Esophagus squamous epithelium (tissue), 5 donors: ENCODE data around the gene NUDT19. TPM values are rescaled to one million over a fixed set of nuclear protein-coding genes. Genes with fewer than 3 reads are reported as not detected.

Experiments
- DNase-seq: peaks from one replicate; lab custom pipeline; 2025; lab: John Stamatoyannopoulos, UW
- H3K27ac ChIP-seq, 4 donors: fragments of 200-600 bp; sonication (generic); one replicate each; pipeline ENCODE4 v1.5.1; 2016 to 2019; ENCODE audit warnings: mild to moderate bottlenecking in 1 of 4
- H3K27me3 ChIP-seq, 4 donors: fragments of 200-600 bp; sonication (generic); 1 replicate in 3 of 4; 2 replicates in 1 of 4; pipeline versions ENCODE4 v1.5.1 to v1.6.0; 2017 to 2021; ENCODE audit warnings: antibody characterized with exemption in 1 of 4
- H3K36me3 ChIP-seq, 3 donors: fragments of 200-600 bp; sonication (generic); one replicate each; pipeline ENCODE4 v1.5.1; 2016 to 2019
- H3K4me1 ChIP-seq, 3 donors: fragments of 200-600 bp; sonication (generic); one replicate each; pipeline ENCODE4 v1.5.1; 2017 to 2019
- H3K4me3 ChIP-seq, 4 donors: fragments of 200-600 bp; sonication (generic); 1 replicate in 3 of 4; 2 replicates in 1 of 4; pipeline ENCODE4 v1.5.1; 2016 to 2019; ENCODE audit warnings: mild to moderate bottlenecking in 2 of 4, moderate library complexity in 1 of 4
- H3K9me3 ChIP-seq, 3 donors: fragments of 200-600 bp; sonication (generic); one replicate each; pipeline ENCODE4 v1.5.1; 2016 to 2019
- POLR2A ChIP-seq, 4 donors: fragments of 450-650 bp; IDR thresholded peaks; one replicate each; pipeline ENCODE4 v1.6.1; 2017; ENCODE audit warnings: antibody characterized with exemption in 4 of 4, mild to moderate bottlenecking in 4 of 4, moderate library complexity in 3 of 4
- WGBS, 2 donors: methylation state at CpG; one replicate each; pipeline ENCODE4 v1.1.5; 2018; 5-methylcytosine and 5-hydroxymethylcytosine counted together
- intact Hi-C: fragments of 100-400 bp; cut with DNase I; formaldehyde crosslinking; loops from one replicate; pipeline ENCODE4 v1.15.0; 2022
- total RNA-seq, 4 donors: library from RNA; depleted of rRNA; stranded (reverse); fragments of >200 nt; gene quantifications; one replicate each; pipeline ENCODE4 v1.1.0, GENCODE V29; 2016
- TF ChIP-seq, protein P1 (sequence below), 6 experiments: fragments of 450-650 bp in 4 of 6; fragments of 200-600 bp in 2 of 6; sonication (generic) in 2 of 6; IDR thresholded peaks; one replicate each; pipeline ENCODE4 v1.5.1; 2016 to 2019; ENCODE audit warnings: antibody characterized with exemption in 6 of 6, mild to moderate bottlenecking in 4 of 6, moderate library complexity in 4 of 6
- donor health status: DM: yes; HTN: yes; CAD: no.

NUDT19 gene
- total RNA-seq, 4 donors from 2014 or later = 13.3 to 20.8 (median 14.1) TPM

DNA sequence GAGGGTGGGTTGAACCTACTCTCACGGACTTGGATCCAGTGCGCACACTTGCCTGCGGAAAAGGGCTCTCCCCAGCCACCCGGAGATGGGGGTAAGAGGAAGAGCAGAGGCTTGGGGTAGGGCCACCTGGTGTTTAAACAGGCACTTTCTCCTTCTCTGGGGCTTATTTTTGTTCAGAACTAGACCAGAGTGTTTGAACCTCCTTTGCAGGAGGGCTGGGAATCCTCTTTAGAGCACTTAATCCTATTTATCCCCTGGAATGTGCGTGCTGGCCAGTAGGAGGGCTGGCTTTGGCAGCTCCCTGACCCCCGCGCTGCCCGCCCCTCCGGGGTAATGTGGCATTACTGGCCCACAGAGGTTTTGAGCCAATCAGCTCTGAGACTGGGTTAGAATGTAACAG is 14.0 kb upstream of the NUDT19 start:
- no peak for DNase-seq
- no peaks in the 10 kb centered on the region for H3K36me3 ChIP-seq
- H3K27ac ChIP-seq = peak overlapping the region in 3 of 4 donors; percentile 55 to 95 (median 92)
- peaks cover 23 to 54% (median 25%) of the 10 kb centered on the region in 3 donors for H3K4me1 ChIP-seq
- H3K9me3 ChIP-seq = no peaks in the 10 kb centered on the region
- WGBS, 2 donors = 37 to 100% methylated on average over 1 to 6 of the region's 9 CpGs
- intact Hi-C loops = no loop called here
- peaks cover 0 to 22% (median 0%) of the 10 kb centered on the region in 4 donors for H3K27me3 ChIP-seq
- peak overlapping the region in 1 of 4 donors; percentile 7 for H3K4me3 ChIP-seq
- TF ChIP-seq, protein P1, sequence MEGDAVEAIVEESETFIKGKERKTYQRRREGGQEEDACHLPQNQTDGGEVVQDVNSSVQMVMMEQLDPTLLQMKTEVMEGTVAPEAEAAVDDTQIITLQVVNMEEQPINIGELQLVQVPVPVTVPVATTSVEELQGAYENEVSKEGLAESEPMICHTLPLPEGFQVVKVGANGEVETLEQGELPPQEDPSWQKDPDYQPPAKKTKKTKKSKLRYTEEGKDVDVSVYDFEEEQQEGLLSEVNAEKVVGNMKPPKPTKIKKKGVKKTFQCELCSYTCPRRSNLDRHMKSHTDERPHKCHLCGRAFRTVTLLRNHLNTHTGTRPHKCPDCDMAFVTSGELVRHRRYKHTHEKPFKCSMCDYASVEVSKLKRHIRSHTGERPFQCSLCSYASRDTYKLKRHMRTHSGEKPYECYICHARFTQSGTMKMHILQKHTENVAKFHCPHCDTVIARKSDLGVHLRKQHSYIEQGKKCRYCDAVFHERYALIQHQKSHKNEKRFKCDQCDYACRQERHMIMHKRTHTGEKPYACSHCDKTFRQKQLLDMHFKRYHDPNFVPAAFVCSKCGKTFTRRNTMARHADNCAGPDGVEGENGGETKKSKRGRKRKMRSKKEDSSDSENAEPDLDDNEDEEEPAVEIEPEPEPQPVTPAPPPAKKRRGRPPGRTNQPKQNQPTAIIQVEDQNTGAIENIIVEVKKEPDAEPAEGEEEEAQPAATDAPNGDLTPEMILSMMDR (IDR thresholded peaks at IDR 0.05) = peak in 1 of 6 experiments; percentile 27
- no peak for TF ChIP-seq POLR2A (IDR thresholded peaks at IDR 0.05)

DNA sequence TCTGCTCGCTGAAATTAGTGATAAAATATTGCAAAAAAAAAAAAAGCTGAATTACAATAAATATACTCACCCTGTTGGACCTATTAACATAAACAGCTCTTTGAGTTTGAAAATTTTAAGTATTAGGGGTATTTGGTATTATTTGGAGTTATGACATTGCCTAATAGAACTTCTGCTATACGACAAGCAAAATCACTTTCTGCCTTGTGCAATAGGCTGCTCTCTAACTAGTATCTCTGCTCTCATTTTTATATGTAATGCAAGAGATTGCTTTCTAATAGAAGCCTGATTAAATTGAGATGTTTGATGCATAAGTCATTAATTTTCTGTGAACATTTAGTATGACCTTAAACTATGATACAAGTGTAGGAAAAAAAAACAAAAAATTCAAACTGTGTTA is 10.6 kb upstream of the NUDT19 start:
- no peaks in the 10 kb centered on the region for H3K9me3 ChIP-seq
- H3K27ac ChIP-seq = no peak overlapping the region
- TF ChIP-seq, protein P1 (IDR thresholded peaks at IDR 0.05) = no peak
- no peak for TF ChIP-seq POLR2A (IDR thresholded peaks at IDR 0.05)
- peaks cover 3 to 30% (median 10%) of the 10 kb centered on the region in 3 donors for H3K4me1 ChIP-seq
- no peaks in the 10 kb centered on the region for H3K36me3 ChIP-seq
- H3K27me3 ChIP-seq = peaks cover 0 to 19% (median 0%) of the 10 kb centered on the region in 4 donors
- 67 to 71% methylated on average over 2 of the region's 2 CpGs for WGBS, 2 donors
- H3K4me3 ChIP-seq = no peak overlapping the region
- intact Hi-C loops = no loop called here
- DNase-seq = no peak

DNA sequence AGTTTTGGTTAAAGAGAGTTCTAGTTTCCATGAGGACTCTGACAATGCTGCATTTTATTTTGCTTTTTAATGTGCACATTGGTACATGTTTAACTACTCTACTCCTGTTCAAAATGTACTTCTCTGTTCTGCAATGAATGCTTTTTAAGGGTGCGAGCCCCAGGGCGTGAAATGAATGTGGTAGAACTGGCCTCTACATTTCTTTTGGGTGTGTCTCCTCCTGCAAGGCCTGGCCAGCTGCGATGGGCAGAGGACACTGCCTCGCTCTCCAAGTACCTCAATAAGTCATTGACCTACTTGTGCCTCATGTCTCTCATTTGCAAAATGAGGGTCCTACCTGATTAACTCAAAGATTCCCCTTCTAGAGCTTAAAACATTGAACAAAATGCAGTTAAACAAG is 9.3 kb upstream of the NUDT19 start:
- DNase-seq = no peak
- TF ChIP-seq POLR2A (IDR thresholded peaks at IDR 0.05) = no peak
- TF ChIP-seq, protein P1 (IDR thresholded peaks at IDR 0.05) = no peak
- H3K27me3 ChIP-seq = peaks cover 0 to 5% (median 0%) of the 10 kb centered on the region in 4 donors
- WGBS, 2 donors = 47 to 54% methylated on average over 4 of the region's 4 CpGs
- intact Hi-C loops = no loop called here
- H3K4me3 ChIP-seq = no peak overlapping the region
- H3K36me3 ChIP-seq = no peaks in the 10 kb centered on the region
- no peaks in the 10 kb centered on the region for H3K9me3 ChIP-seq
- peaks cover 0 to 17% (median 0%) of the 10 kb centered on the region in 3 donors for H3K4me1 ChIP-seq
- peak overlapping the region in 3 of 4 donors; percentile 30 to 75 (median 42) for H3K27ac ChIP-seq

DNA sequence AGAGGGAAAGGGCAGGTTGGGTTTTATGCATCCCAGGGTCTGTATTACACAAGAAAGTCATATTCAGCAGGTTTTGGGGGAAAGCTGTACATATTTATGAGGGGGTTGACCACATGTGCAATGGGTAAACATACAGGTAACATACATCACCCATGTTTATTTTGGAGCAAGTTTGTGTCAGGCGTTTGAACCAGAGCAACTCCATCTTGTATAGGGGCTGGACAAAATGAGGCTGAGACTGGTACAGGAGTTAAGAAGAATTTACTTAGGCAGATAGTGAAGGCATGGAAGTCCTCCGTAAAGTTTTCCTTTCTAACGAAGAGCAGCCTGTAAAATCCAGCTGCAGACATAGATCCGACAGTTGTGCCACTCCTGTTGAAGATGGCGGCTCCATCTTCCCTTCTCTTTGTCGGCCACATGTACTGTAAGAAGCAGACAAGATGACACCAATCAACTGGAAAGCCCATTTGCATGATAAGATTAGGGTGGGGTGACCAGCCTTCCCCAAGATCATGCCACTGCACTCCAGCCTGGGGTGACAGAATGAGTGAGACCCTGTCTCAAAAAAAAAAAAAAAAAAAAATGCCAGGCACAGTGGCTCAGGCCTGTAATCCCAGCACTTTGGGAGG is 4.7 kb upstream of the NUDT19 start:
- Histone ChIP-seq H3K4me3 (no peak overlapping the region), H3K27ac (no peak overlapping the region), H3K9me3 (no peaks in the 10 kb centered on the region), H3K27me3 (no peaks in the 10 kb centered on the region), H3K4me1 (peaks cover 9 to 29% (median 14%) of the 10 kb centered on the region in 3 donors), H3K36me3 (no peaks in the 10 kb centered on the region)
- intact Hi-C loops = no loop called here
- WGBS, 2 donors = 86 to 93% methylated on average over 1 to 6 of the region's 6 CpGs
- DNase-seq = no peak
- no peak for TF ChIP-seq POLR2A (IDR thresholded peaks at IDR 0.05)
- TF ChIP-seq, protein P1 (IDR thresholded peaks at IDR 0.05) = no peak

DNA sequence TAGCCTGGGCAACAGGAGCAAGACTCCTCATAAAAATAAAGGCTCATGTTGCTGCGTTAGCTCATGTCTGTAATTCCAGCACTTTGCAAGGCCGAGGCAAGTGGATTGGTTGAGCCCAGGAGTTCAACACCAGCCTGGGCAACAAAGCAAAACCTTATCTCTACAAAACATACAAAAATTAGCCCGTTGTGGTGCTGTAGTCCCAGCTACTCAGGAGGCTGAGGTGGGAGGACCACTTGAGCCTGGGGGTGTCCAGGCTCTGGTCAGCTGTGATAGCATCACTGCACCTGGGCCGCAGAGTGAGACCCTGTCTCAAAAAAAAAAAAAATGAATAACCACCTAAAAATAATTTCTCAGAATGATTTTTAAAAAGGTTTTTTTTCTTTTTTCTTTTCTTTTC is 3.9 kb upstream of the NUDT19 start:
- H3K4me1 ChIP-seq = peaks cover 13 to 26% (median 14%) of the 10 kb centered on the region in 3 donors
- no peak for DNase-seq
- TF ChIP-seq, protein P1 (IDR thresholded peaks at IDR 0.05) = no peak
- TF ChIP-seq POLR2A (IDR thresholded peaks at IDR 0.05) = no peak
- no peaks in the 10 kb centered on the region for H3K9me3 ChIP-seq
- no peak overlapping the region for H3K4me3 ChIP-seq
- WGBS, 2 donors = 82 to 98% methylated on average over 4 of the region's 4 CpGs
- H3K27me3 ChIP-seq = no peaks in the 10 kb centered on the region
- H3K36me3 ChIP-seq = no peaks in the 10 kb centered on the region
- no peak overlapping the region for H3K27ac ChIP-seq
- intact Hi-C loops = no loop called here
